HL-60 (cell line): ENCODE measurements around the gene KCNK16.

Experiments used
- DNase-seq, 2 experiments: peaks; one replicate each; pipeline ENCODE4 v3.0.0-alpha.2; 2010 to 2020; ENCODE audit warnings: low read depth in 1 of 2, low spot score in 1 of 2
- H3K27ac ChIP-seq: fragments of 250-450 bp; sonication (Bioruptor Pico); replicated peaks from 2 replicates; pipeline ENCODE4 v1.5.1; 2020; ENCODE audit warnings: mild to moderate bottlenecking, moderate library complexity
- H3K27me3 ChIP-seq: fragments of 250-450 bp; sonication (Bioruptor Pico); 2 replicates; pipeline ENCODE4 v1.5.1; 2021; ENCODE audit warnings: mild to moderate bottlenecking, moderate library complexity; ENCODE audit not compliant: insufficient read depth, poor library complexity, severe bottlenecking
- H3K4me3 ChIP-seq: replicated peaks from 2 replicates; pipeline ENCODE4 v1.5.1; 2011; ENCODE audit warnings: mild to moderate bottlenecking, control low read depth, low read length; ENCODE audit not compliant: insufficient read depth
- CTCF ChIP-seq: IDR thresholded peaks from one replicate; pipeline ENCODE4 v1.5.1; 2011; ENCODE audit warnings: low read length, control low read depth, inconsistent platforms; ENCODE audit not compliant: insufficient read depth
- GABPA ChIP-seq: IDR thresholded peaks from 2 replicates; pipeline ENCODE4 v1.6.1; 2012; ENCODE audit warnings: low read depth
- POLR2AphosphoS5 ChIP-seq: IDR thresholded peaks from 2 replicates; pipeline ENCODE4 v1.6.1; 2012; ENCODE audit warnings: low read depth
- REST ChIP-seq: IDR thresholded peaks from 2 replicates; pipeline ENCODE4 v1.6.1; 2012; ENCODE audit warnings: low read depth; ENCODE audit not compliant: insufficient replicate concordance
- SPI1 ChIP-seq: IDR thresholded peaks from 2 replicates; pipeline ENCODE4 v1.6.1; 2012; ENCODE audit warnings: low read depth, mild to moderate bottlenecking, borderline replicate concordance

KCNK16 gene

GRCh38 chr6:39339868-39340550 is 17.5 kb upstream of the KCNK16 start:
- no peaks in the 10 kb centered on the region for H3K27me3 ChIP-seq
- no peak overlapping the region for H3K4me3 ChIP-seq
- no peak overlapping the region for H3K27ac ChIP-seq
- peak in 1 of 2 experiments; percentile 20 for DNase-seq
- TF ChIP-seq SPI1 (no peak), GABPA (no peak), CTCF (no peak), REST (no peak), POLR2AphosphoS5 (no peak)

GRCh38 chr6:39339096-39339867 is 16.8 kb upstream of the KCNK16 start:
- no peaks in the 10 kb centered on the region for H3K27me3 ChIP-seq
- DNase-seq: no peak

More at GRCh38 chr6:39339096-39339867, 16.8 kb upstream of the KCNK16 start:
- Histone ChIP-seq H3K4me3 (no peak overlapping the region), H3K27ac (no peak overlapping the region)
- no peak for TF ChIP-seq REST
- no peak for TF ChIP-seq SPI1
- TF ChIP-seq GABPA: no peak
- no peak for TF ChIP-seq CTCF
- TF ChIP-seq POLR2AphosphoS5: no peak
